Transverse colon (tissue), 4 donors: ENCODE measurements around the gene ZNF516. TPM values are rescaled to one million over a fixed set of nuclear protein-coding genes. Genes with fewer than 3 reads are reported as not detected.

Experiments used
- DNase-seq: peaks from one replicate; pipeline ENCODE4 v3.0.0-alpha.2; 2019
- H3K27ac ChIP-seq, 4 donors: fragments of 200-600 bp; sonication (generic); 2 replicates each; pipeline ENCODE4 v1.5.1; 2016 to 2018; ENCODE audit warnings: inconsistent platforms in 4 of 4
- H3K27me3 ChIP-seq: fragments of 200-600 bp; sonication (generic); 2 replicates; pipeline ENCODE4 v1.5.1; 2017; ENCODE audit warnings: inconsistent platforms
- H3K36me3 ChIP-seq, 4 donors: fragments of 200-600 bp; sonication (generic); 2 replicates each; pipeline ENCODE4 v1.5.1; 2017 to 2019; ENCODE audit warnings: inconsistent platforms in 4 of 4
- H3K4me1 ChIP-seq, 4 donors: fragments of 200-600 bp; sonication (generic); 2 replicates each; pipeline ENCODE4 v1.5.1; 2017 to 2020; ENCODE audit warnings: inconsistent platforms in 4 of 4
- H3K4me3 ChIP-seq, 4 donors: fragments of 200-600 bp; sonication (generic); 1 replicate in 1 of 4; 2 replicates in 3 of 4; pipeline versions ENCODE4 v1.5.1 to v1.6.1; 2017 to 2019; ENCODE audit warnings: inconsistent platforms in 4 of 4
- H3K9me3 ChIP-seq, 2 donors: fragments of 200-600 bp; sonication (generic); 2 replicates each; pipeline ENCODE4 v1.5.1; 2017 to 2019; ENCODE audit warnings: inconsistent platforms in 2 of 2
- EP300 ChIP-seq: sonication (generic); formaldehyde crosslinking; IDR thresholded peaks from one replicate; pipeline ENCODE4 v1.6.1; 2017; ENCODE audit warnings: antibody characterized with exemption, low read depth
- POLR2A ChIP-seq: fragments of 450-650 bp; IDR thresholded peaks from one replicate; pipeline ENCODE4 v1.6.1; 2016; ENCODE audit warnings: antibody characterized with exemption, mild to moderate bottlenecking, moderate library complexity
- POLR2AphosphoS5 ChIP-seq, 3 donors: sonication (generic); formaldehyde crosslinking; IDR thresholded peaks; one replicate each; pipeline ENCODE4 v1.6.1; 2016; ENCODE audit warnings: antibody characterized with exemption in 3 of 3
- WGBS, 2 donors: methylation state at CpG; one replicate each; pipeline ENCODE4 v1.1.5; 2018; ENCODE audit warnings: low coverage in 1 of 2; 5-methylcytosine and 5-hydroxymethylcytosine counted together
- in situ Hi-C, 4 donors: fragments of 200-750 bp; cut with MboI; loops; one replicate each; pipeline versions ENCODE4 v1.15.0 to v1.15.1; 2017; ENCODE audit warnings: low sequenced_read_pairs in 3 of 4, low pct_ligation_motif_present in 1 of 4, low pct_unique_long_range_greater_than_20kb in 1 of 4
- intact Hi-C: fragments of 100-400 bp; cut with DNase I; formaldehyde crosslinking; loops from one replicate; pipeline ENCODE4 v1.15.1; 2023; ENCODE audit warnings: low total_unique reads
- total RNA-seq, 4 donors: library from RNA; depleted of rRNA; stranded (reverse); fragments of >200 nt; gene quantifications; one replicate each; pipeline ENCODE4 v1.1.0, GENCODE V29; 2016
- TF ChIP-seq, protein P1 (sequence below), 5 experiments: fragments of 200-600 bp in 3 of 5; fragments of 450-650 bp in 2 of 5; sonication (generic) in 3 of 5; IDR thresholded peaks; 1 replicate in 2 of 5; 2 replicates in 3 of 5; pipeline ENCODE4 v1.5.1; 2016 to 2017; ENCODE audit warnings: antibody characterized with exemption in 5 of 5, inconsistent platforms in 3 of 5, mild to moderate bottlenecking in 2 of 5, moderate library complexity in 1 of 5

ZNF516 gene
- total RNA-seq, 4 donors from 2014 or later: 19.4 to 37.8 (median 26.7) TPM

- no peak for DNase-seq
- Histone ChIP-seq H3K27ac (no peak overlapping the region), H3K27me3 (no peaks in the 10 kb centered on the region), H3K4me3 (no peak overlapping the region), H3K4me1 (peaks cover 0 to 8% (median 2%) of the 10 kb centered on the region in 4 donors), H3K9me3 (no peaks in the 10 kb centered on the region), H3K36me3 (peaks cover 0 to 12% (median 0%) of the 10 kb centered on the region in 4 donors)
- intact Hi-C loops (no loop called here), in situ Hi-C loops (no loop called here)
- no peak for TF ChIP-seq POLR2AphosphoS5 (IDR thresholded peaks at IDR 0.05)
- no peak for TF ChIP-seq EP300
- TF ChIP-seq, protein P1, sequence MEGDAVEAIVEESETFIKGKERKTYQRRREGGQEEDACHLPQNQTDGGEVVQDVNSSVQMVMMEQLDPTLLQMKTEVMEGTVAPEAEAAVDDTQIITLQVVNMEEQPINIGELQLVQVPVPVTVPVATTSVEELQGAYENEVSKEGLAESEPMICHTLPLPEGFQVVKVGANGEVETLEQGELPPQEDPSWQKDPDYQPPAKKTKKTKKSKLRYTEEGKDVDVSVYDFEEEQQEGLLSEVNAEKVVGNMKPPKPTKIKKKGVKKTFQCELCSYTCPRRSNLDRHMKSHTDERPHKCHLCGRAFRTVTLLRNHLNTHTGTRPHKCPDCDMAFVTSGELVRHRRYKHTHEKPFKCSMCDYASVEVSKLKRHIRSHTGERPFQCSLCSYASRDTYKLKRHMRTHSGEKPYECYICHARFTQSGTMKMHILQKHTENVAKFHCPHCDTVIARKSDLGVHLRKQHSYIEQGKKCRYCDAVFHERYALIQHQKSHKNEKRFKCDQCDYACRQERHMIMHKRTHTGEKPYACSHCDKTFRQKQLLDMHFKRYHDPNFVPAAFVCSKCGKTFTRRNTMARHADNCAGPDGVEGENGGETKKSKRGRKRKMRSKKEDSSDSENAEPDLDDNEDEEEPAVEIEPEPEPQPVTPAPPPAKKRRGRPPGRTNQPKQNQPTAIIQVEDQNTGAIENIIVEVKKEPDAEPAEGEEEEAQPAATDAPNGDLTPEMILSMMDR (IDR thresholded peaks at IDR 0.05): no peak
- no peak for TF ChIP-seq POLR2A
- 93 to 96% methylated on average over 5 to 28 of the region's 32 CpGs for WGBS, 2 donors
Measured at GRCh38 chr18:76378526-76379215, 116.4 kb downstream of the ZNF516 start.

DNA sequence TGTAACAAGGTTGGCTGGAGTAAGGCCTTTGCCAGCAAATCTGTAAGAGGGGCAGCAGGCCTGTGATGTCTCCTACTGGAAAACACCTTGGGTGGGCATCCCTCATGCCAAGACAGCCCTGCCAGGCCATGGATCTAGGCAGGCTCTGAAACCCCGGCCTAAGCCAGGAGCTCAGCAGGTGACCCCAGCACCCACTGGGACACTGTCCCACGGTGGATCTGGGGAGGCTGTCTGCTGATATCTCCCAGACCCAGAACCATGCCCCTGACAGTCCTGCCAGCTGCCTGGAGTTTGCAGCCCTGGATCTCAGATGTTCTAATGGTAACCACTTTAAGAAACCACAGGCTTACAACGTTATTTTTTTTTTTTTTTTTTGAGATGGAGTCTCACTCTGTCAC, 117.7 kb downstream of the ZNF516 start:
- in situ Hi-C loops (no loop called here), intact Hi-C loops (no loop called here)
- DNase-seq: no peak
- TF ChIP-seq POLR2AphosphoS5 (IDR thresholded peaks at IDR 0.05) (no peak), POLR2A (no peak), EP300 (no peak)
- TF ChIP-seq, protein P1 (IDR thresholded peaks at IDR 0.05): no peak
- Histone ChIP-seq H3K27me3 (no peaks in the 10 kb centered on the region), H3K4me3 (no peak overlapping the region), H3K36me3 (peaks cover 0 to 12% (median 0%) of the 10 kb centered on the region in 4 donors), H3K27ac (peak overlapping the region in 1 of 4 donors; percentile 30), H3K4me1 (peaks cover 0 to 8% (median 2%) of the 10 kb centered on the region in 4 donors), H3K9me3 (no peaks in the 10 kb centered on the region)
- 75% methylated on average over 3 of the region's 3 CpGs; no CpG with 5 or more reads in 1 of the 2 donors for WGBS, 2 donors

DNA sequence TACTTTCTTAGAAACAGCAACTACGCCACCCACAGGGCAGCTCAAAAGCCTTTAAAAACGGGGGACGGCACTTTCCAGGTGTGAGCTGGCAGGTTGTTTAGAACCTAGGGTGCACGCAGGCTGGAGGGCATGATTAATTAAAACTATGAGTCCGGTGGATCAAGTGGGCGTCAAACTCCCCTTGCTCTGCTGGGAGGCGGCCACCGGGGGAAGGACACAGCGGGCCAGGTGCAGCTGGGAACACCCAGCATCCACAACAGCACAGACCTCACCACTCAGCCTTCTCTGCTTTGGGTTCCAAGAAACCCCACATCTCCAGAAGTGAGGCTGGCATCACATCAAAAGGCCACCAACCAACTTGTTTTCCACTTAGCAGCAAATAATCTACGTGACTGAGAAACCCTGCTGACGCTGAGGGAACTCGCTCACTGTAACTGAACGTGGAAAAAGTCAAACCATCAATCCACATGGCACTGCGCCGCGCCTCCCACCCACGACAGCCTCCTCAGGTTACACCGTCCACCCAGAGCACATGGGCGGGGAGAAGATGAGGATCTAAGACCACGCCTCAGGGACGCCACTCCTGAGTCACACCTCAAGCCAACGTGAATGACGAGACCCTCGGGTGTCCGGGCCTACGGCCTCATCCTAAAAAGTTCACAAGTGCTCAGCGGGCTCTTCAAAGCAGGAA, 118.2 kb downstream of the ZNF516 start:
- Histone ChIP-seq H3K4me1 (peaks cover 0 to 8% (median 2%) of the 10 kb centered on the region in 4 donors), H3K27ac (peak overlapping the region in 1 of 4 donors; percentile 30), H3K36me3 (peaks cover 0 to 12% (median 0%) of the 10 kb centered on the region in 4 donors), H3K4me3 (no peak overlapping the region), H3K27me3 (no peaks in the 10 kb centered on the region), H3K9me3 (no peaks in the 10 kb centered on the region)
- TF ChIP-seq POLR2AphosphoS5 (IDR thresholded peaks at IDR 0.05) (no peak), POLR2A (no peak), EP300 (no peak)
- in situ Hi-C loops: no loop called here
- intact Hi-C loops: no loop called here
- WGBS, 2 donors: 82 to 94% methylated on average over 2 to 27 of the region's 27 CpGs
- DNase-seq: no peak

DNA sequence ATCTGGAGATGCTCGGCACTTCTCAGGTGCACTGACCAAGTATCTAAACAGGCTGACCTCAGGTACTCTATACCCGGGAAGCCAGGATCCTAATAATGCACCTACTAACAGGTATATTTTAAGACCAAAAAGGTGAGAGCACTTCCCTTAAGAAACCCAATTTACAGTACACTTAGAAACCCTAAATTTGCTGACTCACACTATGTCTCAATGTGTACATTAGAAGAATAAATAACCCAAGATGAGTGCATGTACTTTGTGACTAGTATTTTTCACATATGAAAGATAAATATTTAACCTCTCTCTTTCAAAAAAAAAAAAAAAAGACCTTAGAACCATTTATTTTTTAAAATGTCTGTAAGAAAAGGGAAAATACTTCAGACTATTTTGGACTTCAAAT, 118.8 kb downstream of the ZNF516 start:
- Histone ChIP-seq H3K36me3 (peaks cover 0 to 12% (median 0%) of the 10 kb centered on the region in 4 donors), H3K27me3 (no peaks in the 10 kb centered on the region), H3K27ac (no peak overlapping the region), H3K9me3 (no peaks in the 10 kb centered on the region), H3K4me3 (no peak overlapping the region), H3K4me1 (peaks cover 0 to 8% (median 2%) of the 10 kb centered on the region in 4 donors)
- DNase-seq: no peak
- in situ Hi-C loops: no loop called here
- 88% methylated on average over 2 of the region's 2 CpGs; no CpG with 5 or more reads in 1 of the 2 donors for WGBS, 2 donors
- TF ChIP-seq POLR2A (no peak), EP300 (no peak), POLR2AphosphoS5 (IDR thresholded peaks at IDR 0.05) (no peak)
- TF ChIP-seq, protein P1 (IDR thresholded peaks at IDR 0.05): no peak
- intact Hi-C loops: no loop called here
